Tibial nerve (tissue), 4 donors: ENCODE measurements around the gene SPACA1.

Experiments used
- EP300 ChIP-seq, 2 donors: sonication (generic); formaldehyde crosslinking; IDR thresholded peaks; one replicate each; pipeline ENCODE4 v1.6.1; 2017; ENCODE audit warnings: antibody characterized with exemption in 2 of 2, mild to moderate bottlenecking in 1 of 2
- TF ChIP-seq, protein P1 (sequence below), 5 experiments: fragments of 200-600 bp in 3 of 5; fragments of 450-650 bp in 2 of 5; sonication (generic) in 3 of 5; IDR thresholded peaks; one replicate each; pipeline ENCODE4 v1.5.1; 2016 to 2019; ENCODE audit warnings: antibody characterized with exemption in 5 of 5, mild to moderate bottlenecking in 3 of 5, moderate library complexity in 2 of 5

DNA sequence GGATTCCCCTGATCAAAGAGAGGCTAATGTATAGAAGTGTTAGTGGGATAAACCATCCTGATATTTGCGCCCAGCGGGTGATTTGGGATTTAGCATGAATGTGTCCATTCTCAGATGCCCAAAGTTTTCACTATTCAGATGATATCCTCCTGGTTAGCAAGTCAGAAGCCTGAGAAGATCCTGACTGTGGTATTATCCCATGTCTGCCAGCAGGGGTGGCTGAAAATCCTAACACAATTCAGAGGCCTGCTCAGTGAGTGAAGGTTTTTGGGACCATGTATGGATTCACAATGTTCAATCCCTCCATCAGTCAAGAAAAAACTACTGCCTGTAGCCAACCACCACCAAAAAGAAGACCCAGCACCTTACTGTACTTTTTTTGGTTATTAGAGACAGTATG is 34.1 kb upstream of the SPACA1 start:
- TF ChIP-seq, protein P1, sequence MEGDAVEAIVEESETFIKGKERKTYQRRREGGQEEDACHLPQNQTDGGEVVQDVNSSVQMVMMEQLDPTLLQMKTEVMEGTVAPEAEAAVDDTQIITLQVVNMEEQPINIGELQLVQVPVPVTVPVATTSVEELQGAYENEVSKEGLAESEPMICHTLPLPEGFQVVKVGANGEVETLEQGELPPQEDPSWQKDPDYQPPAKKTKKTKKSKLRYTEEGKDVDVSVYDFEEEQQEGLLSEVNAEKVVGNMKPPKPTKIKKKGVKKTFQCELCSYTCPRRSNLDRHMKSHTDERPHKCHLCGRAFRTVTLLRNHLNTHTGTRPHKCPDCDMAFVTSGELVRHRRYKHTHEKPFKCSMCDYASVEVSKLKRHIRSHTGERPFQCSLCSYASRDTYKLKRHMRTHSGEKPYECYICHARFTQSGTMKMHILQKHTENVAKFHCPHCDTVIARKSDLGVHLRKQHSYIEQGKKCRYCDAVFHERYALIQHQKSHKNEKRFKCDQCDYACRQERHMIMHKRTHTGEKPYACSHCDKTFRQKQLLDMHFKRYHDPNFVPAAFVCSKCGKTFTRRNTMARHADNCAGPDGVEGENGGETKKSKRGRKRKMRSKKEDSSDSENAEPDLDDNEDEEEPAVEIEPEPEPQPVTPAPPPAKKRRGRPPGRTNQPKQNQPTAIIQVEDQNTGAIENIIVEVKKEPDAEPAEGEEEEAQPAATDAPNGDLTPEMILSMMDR (IDR thresholded peaks at IDR 0.05): no peak
- no peak for TF ChIP-seq EP300 (IDR thresholded peaks at IDR 0.05)
